Astrocyte (in vitro differentiated cells and primary cell): ENCODE measurements around the gene THTPA.

Source experiments
- EZH2 ChIP-seq: IDR thresholded peaks from 2 replicates; pipeline ENCODE4 v1.6.1; 2012; ENCODE audit warnings: mild to moderate bottlenecking, low read length, inconsistent platforms; ENCODE audit not compliant: insufficient read depth
- TF ChIP-seq, protein P1 (sequence below): IDR thresholded peaks from 2 replicates; pipeline ENCODE4 v1.5.1; 2011; ENCODE audit warnings: low read depth, mild to moderate bottlenecking, inconsistent platforms, low read length, moderate library complexity; ENCODE audit not compliant: insufficient read depth

DNA sequence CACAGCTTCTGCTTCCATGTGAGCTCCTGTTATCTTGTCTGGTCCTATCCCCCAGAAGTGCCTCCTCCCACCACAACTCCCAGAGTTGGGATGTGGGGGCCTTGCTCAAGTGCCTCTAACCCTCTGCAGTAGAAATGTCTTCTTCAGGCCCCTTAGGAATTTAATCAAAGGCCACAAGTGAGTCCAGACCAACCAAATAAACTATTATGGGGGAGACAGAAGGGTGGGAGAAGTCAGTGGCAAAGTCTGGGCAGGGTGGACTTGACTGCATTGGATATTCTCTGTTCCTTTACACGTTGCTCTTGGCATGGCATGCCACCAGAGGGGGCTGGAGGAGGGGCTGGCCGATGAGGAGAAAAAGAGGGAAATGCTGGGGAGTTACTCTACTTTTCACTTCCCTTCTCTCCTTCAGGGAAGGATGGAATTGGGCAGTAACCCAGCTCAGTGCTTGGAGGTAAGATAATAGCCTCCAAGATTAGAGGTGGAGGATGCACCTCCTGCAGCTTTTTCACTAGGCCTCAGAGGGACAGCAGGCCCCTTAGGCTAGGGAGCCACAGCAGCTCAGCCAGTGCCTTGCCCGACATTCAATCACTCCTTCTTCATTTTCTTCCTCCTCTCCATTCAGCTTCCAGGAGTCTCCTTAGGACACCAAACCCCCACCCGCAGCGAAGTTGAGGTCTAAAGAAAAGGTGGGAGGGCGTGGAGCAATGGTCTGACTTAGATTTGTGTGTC, 12.7 kb downstream of the THTPA start:
- TF ChIP-seq, protein P1, sequence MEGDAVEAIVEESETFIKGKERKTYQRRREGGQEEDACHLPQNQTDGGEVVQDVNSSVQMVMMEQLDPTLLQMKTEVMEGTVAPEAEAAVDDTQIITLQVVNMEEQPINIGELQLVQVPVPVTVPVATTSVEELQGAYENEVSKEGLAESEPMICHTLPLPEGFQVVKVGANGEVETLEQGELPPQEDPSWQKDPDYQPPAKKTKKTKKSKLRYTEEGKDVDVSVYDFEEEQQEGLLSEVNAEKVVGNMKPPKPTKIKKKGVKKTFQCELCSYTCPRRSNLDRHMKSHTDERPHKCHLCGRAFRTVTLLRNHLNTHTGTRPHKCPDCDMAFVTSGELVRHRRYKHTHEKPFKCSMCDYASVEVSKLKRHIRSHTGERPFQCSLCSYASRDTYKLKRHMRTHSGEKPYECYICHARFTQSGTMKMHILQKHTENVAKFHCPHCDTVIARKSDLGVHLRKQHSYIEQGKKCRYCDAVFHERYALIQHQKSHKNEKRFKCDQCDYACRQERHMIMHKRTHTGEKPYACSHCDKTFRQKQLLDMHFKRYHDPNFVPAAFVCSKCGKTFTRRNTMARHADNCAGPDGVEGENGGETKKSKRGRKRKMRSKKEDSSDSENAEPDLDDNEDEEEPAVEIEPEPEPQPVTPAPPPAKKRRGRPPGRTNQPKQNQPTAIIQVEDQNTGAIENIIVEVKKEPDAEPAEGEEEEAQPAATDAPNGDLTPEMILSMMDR = peak; percentile 11
- TF ChIP-seq EZH2 = no peak
